HG03558 (cell line): Measurements from ENCODE around the gene HSPA1L.
A peak's percentile ranks its signal among the peaks of the same experiment; 100 is the strongest.
"Not testable (repeated sequence)": the region's sequence is repeated elsewhere in the genome, so short reads cannot be mapped to it uniquely, and the experiment has no call there.

Experiments used
- ATAC-seq: cut with Tn5 transposase; IDR thresholded peaks from one replicate; pipeline ENCODE4 v1.9.1; 2021; ENCODE audit warnings: moderate number of reproducible peaks; ENCODE audit not compliant: unreplicated experiment; ENCODE audit errors: extremely low read depth

HSPA1L gene

DNA sequence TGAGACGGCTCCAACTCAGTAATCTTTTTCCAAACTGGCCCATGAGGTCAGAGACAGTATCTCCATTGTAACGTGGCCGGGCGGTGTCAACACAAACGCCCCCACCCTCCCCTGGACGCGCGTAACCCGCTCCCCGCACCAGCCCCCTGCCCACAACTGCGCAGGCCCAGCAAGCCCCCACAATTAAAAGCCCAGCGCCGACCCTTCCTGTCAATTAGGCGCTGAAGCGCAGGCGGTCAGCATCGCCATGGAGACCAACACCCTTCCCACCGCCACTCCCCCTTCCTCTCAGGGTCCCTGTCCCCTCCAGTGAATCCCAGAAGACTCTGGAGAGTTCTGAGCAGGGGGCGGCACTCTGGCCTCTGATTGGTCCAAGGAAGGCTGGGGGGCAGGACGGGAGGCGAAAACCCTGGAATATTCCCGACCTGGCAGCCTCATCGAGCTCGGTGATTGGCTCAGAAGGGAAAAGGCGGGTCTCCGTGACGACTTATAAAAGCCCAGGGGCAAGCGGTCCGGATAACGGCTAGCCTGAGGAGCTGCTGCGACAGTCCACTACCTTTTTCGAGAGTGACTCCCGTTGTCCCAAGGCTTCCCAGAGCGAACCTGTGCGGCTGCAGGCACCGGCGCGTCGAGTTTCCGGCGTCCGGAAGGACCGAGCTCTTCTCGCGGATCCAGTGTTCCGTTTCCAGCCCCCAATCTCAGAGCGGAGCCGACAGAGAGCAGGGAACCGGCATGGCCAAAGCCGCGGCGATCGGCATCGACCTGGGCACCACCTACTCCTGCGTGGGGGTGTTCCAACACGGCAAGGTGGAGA, at the start of gene HSPA1L, which contains the start of gene HSPA1A:
HSPA1L (minus strand) TSS at position 259 of the 814 bp plus-strand sequence. CDS start 3,311 bp downstream, outside the sequence.
HSPA1A (plus strand) TSS at position 519 of the 814 bp plus-strand sequence; CDS start at position 733, 214 bp downstream.
- no peak for ATAC-seq

DNA sequence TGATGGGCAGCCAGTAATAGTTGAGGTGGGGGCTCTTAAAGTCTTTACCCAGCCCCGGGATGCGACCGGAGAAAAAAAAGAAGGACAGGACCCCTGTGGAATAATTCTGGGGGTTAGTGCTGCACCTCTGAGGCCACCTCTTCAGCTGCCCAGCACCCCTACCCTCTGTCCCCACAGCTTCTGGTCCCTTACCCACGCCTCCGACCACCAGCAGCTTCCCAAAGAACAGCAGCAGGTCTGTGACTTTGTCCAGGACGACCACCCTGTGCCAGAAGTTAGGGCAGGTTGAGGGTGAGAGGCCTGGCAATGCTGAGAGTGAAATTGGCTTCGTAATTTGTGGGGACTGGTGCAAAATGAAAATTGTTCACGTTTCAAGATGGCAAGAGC, 49.7 kb upstream of the HSPA1L start:
- no peak for ATAC-seq

DNA sequence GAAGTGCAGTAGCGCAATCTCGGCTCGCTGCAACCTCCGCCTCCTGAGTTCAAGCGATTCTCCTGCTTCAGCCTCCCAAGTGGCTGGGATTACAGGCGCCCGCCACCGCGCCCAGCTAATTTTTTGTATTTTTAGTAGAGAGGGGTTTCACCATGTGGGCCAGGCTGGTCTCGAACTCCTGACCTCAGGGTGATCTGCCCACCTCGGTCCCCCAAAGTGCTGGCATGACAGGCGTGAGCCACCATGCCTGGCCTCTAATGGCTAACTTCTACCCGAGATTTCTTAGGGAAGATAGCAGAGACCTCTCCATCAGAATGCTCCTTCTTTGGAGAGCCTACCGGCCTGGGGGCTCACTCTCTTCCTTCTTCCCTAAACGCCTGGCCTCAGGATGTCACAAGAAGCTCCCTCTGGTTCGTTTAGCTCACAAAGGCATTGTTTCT, 49.1 kb upstream of the HSPA1L start:
- not testable (repeated sequence) for ATAC-seq

DNA sequence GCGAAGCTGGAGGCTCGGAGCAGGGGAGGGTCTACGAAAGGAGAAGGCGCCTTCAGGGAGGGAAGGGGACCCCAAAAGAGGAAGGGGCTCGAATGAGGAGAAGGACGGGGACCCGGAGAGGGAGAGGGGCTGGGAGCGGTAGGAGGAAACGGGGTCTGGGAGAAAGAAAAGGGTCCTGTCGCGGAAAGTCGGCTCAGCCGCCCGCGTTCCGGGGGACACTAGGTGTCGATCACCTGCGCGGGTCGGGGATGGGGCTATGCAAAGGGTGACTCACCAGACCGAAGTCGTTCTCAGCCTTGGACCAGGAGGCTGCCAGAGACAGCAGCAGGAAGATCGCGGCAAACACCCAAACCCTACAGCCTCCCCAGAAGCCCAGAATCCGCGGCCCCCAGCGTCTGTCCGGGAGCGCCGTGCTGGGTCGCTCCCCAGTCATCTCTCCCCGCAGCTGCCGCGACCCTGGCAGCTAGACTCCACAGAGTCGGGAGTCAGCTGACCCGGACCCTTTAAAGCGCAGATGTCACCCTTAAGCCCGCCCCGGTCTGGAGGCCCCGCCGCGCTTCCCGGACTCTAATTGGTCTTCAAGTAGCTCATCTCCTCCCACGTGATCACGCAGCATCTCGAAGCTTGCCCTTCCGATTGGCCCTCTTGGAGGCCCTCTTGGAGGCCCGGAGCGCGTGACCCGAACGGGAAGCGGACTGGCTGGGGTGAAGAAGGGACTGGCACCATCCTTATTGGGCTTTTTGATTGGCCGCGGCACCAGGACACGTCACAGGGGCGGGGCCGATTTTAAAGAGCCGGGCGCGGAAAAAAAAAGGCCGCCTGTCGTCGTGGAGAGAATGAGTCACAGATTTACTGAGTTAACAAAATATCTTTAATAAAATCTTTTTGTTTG, 47.5 kb upstream of the HSPA1L start, which contains the start of gene NEU1:
NEU1 (minus strand) TSS at position 478 of the 892 bp plus-strand sequence; CDS start at position 433, 45 bp downstream.
- ATAC-seq: peak; percentile 77

DNA sequence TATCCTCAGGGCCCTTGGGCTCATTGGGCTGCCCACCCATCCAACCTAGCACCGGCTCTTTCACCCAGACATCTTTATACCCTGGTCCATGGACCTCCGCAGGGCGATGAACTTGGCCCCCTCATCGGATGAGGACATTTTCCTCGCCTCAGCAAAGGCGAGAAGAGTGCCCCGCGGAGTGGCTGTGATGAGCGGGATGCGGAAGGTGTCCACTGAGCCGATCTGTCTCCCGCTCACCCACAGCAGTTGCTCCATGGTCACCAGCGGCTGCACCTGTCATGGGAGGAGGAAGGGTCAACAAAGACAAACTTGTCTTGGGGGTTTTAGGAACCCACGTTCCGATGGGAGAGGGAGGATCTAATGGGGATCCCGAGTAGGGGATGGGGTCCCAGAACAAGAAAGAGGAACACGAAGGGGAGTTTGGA, 46.8 kb upstream of the HSPA1L start:
- no peak for ATAC-seq

DNA sequence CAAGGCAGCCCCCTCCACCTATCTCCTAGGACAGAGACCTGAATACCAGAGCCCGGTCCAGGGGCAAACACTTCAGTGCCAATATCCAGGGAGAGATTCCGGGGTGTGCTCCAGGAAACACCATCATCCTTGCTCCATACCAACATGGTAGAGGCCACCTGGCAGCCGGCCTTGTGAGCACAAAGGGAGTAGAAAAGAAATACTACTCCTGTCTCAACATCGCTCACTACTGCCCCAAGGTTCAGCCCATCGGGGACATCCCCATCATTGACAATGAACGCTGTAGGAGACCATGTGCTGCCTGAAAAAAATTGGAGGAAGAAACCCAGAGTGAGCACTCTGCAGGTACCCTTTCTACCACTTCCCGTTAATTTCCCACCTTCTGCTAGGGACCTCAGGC, 46.1 kb upstream of the HSPA1L start:
- ATAC-seq: no peak

GRCh38 chr6:31860349-31860748, 45.3 kb upstream of the HSPA1L start:
- no peak for ATAC-seq

GRCh38 chr6:31859923-31860322, 44.8 kb upstream of the HSPA1L start:
- ATAC-seq: no peak

- ATAC-seq: no peak
These were observed 43.6 kb upstream of the HSPA1L start for GRCh38 chr6:31858707-31859106.

GRCh38 chr6:31857774-31858173, 42.7 kb upstream of the HSPA1L start:
- not testable (repeated sequence) for ATAC-seq

GRCh38 chr6:31851980-31852718, 37.1 kb upstream of the HSPA1L start:
- ATAC-seq: not testable (repeated sequence)

GRCh38 chr6:31851485-31851832, 36.4 kb upstream of the HSPA1L start:
- ATAC-seq: no peak

- no peak for ATAC-seq
These were observed 35.8 kb upstream of the HSPA1L start for GRCh38 chr6:31850765-31851484.

GRCh38 chr6:31847276-31847978, 32.3 kb upstream of the HSPA1L start:
- no peak for ATAC-seq

DNA sequence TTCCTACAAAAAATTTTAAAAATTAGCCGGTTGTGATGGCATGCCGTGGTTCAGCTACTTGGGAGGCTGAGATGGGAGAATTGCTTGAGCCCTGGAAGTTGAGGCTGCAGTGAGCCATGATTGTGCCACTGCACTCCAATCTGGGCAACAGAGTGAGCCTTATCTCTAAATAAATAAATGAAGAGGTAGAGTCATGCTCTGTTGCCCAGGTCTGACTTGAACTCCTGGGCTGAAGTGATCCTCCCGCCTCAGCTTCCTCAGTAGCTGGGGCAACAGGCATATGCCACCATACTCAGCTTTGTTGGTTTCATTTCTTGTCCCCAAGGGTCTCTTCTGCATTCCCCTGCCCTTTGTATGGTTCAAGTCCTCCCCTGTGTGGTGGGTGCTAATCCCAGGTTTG, 29.4 kb upstream of the HSPA1L start:
- ATAC-seq: no peak

GRCh38 chr6:31842053-31842452, 27.0 kb upstream of the HSPA1L start:
- ATAC-seq: no peak

- not testable (repeated sequence) for ATAC-seq
These were observed 24.7 kb upstream of the HSPA1L start for GRCh38 chr6:31839779-31840126.

GRCh38 chr6:31838968-31839367, 23.9 kb upstream of the HSPA1L start:
- no peak for ATAC-seq

DNA sequence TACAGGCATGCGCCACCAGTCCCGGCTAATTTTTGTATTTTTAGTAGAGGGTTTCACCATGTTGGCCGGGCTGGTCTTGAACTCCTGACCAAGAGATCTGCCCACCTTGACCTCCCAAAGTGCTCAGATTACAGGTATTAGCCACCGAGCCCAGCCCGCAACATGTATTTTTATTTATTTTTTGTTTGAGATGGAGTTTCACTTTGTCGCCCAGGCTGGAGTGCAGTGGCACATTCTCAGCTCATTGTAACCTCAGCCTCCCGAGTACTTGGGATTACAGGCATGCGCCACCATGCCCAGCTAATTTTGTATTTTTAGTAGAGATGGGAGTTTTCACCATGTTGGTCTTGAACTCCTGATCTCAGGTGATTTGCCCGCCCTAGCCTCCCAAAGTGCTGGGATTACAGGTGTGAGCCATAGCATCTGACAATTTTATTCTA, 23.1 kb upstream of the HSPA1L start:
- ATAC-seq: not testable (repeated sequence)
